Kidney tubule cell (primary cell): Measurements from ENCODE around the gene DYRK1B.
A peak's percentile ranks its signal among the peaks of the same experiment; 100 is the strongest.
"Not testable (repeated sequence)": the region's sequence is repeated elsewhere in the genome, so short reads cannot be mapped to it uniquely, and the experiment has no call there.

Experiments
- DNase-seq: peaks from one replicate; pipeline ENCODE4 v3.0.0-alpha.2; 2018; ENCODE audit warnings: low spot score

The DYRK1B gene

GRCh38 chr19:39833464-39834286, at the start of gene DYRK1B:
DYRK1B (minus strand) TSS chr19:39834162; CDS start chr19:39831867, 2,295 bp downstream.
- DNase-seq, result peak; percentile 97

- not testable (repeated sequence) for DNase-seq
Measured at GRCh38 chr19:39882645-39883044, 48.7 kb upstream of the DYRK1B start.

GRCh38 chr19:39881495-39882110, 47.6 kb upstream of the DYRK1B start:
- peak; percentile 43 for DNase-seq

GRCh38 chr19:39880241-39880640, 46.3 kb upstream of the DYRK1B start:
- not testable (repeated sequence) for DNase-seq

- DNase-seq, result not testable (repeated sequence)
Measured at GRCh38 chr19:39879796-39880195, 45.8 kb upstream of the DYRK1B start.

GRCh38 chr19:39878866-39879265, 44.9 kb upstream of the DYRK1B start:
- not testable (repeated sequence) for DNase-seq

GRCh38 chr19:39878398-39878797, 44.4 kb upstream of the DYRK1B start:
- no peak for DNase-seq

- not testable (repeated sequence) for DNase-seq
Measured at GRCh38 chr19:39877982-39878381, 44.0 kb upstream of the DYRK1B start.

- DNase-seq, result peak; percentile 35
Measured at GRCh38 chr19:39877488-39877887, 43.5 kb upstream of the DYRK1B start.

- DNase-seq, result not testable (repeated sequence)
Measured at GRCh38 chr19:39876486-39876885, 42.5 kb upstream of the DYRK1B start.

- not testable (repeated sequence) for DNase-seq
Measured at GRCh38 chr19:39875401-39875864, 41.5 kb upstream of the DYRK1B start.

- DNase-seq, result peak; percentile 18
Measured at GRCh38 chr19:39874404-39874803, 40.4 kb upstream of the DYRK1B start.

- no peak for DNase-seq
Measured at GRCh38 chr19:39873385-39873784, 39.4 kb upstream of the DYRK1B start.

GRCh38 chr19:39871886-39872866, 38.2 kb upstream of the DYRK1B start:
- no peak for DNase-seq

GRCh38 chr19:39871362-39871761, 37.4 kb upstream of the DYRK1B start:
- no peak for DNase-seq

- no peak for DNase-seq
Measured at GRCh38 chr19:39870171-39870971, 36.4 kb upstream of the DYRK1B start.

GRCh38 chr19:39867952-39868351, 34.0 kb upstream of the DYRK1B start:
- no peak for DNase-seq

- DNase-seq, result no peak
Measured at GRCh38 chr19:39867133-39867532, 33.2 kb upstream of the DYRK1B start.

GRCh38 chr19:39865953-39866352, 32.0 kb upstream of the DYRK1B start:
- no peak for DNase-seq

- DNase-seq, result no peak
Measured at GRCh38 chr19:39865186-39865585, 31.2 kb upstream of the DYRK1B start.

GRCh38 chr19:39864118-39864517, 30.2 kb upstream of the DYRK1B start:
- no peak for DNase-seq
